ENCODE results near the gene FAM222A.

The FAM222A gene

DNA sequence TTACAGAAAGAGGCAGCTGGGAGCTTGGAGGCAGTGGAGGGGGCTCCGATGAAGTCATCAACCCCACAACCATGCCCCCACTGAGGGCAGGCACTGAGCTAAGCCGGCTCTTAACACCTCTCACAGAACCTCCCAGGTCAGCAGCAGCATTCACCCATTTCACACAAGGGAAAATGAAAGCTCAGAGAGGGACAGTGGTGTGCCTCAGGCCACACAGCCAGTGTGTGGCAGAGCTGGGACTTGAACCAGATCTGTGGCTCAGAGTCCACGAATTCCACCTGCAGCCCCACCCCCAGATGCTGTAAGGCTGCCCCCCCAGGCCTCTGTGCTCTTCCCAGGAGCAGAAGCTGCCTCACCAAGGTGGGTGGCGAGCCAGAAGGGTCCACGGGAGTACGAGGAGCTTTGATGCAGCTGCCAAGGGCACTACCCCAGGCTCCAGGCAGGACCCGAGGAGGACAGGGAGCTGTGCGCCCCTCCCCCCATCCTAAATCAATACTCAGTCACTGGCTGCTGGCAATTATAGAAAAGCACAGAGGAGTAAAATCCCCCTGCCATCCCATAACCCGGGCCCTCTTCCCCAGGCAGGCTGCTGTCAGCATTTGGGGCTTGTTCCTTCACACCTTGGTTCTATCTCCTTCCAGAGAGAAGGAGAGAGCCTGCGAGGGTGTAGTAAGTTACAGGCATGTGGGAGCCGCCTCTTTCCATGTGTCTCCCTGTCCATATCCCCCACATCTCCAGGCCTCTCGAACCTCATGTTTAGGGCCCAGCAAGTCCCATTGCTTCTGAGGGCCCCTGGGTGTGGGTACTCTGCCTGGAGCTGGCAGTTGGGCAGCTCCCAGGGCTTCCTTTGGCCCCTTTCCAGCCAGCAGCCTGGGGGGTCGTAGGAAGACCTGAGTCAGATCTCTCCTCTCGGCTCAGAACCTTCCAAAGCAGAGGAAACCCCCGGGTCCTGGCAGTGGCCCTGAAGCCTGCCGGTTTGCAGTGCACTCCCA lies 47.6 kb downstream of the FAM222A start:
- no peak for DNase-seq

DNA sequence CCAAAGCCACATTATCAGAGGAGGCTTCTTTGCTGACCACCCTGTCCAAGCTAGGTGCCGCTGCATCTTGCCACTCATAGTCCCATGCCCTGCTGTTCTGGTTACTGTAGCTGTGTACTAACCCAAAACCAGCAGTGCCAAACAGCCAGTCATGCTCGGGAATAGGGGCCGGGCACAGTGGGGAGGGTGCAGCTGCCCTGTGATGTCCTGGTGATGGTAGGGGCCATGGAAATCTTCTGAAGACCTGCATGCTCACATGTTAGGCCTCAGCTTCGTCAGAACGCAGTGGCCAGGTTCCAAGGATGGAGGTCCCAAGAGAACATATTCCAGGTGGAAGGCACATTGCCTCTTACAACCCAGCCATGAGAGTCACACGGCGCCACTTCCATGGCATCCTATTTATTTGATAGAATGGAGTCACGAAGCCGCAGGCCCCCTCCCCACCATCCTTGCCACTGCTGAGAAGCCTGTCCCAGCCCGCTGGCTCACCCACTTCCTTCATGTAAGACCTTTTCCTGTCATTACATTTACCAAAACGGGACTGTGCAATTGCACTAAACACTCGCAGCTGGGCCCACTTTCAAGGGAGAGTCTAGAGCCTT lies 48.5 kb downstream of the FAM222A start:
- DNase-seq = no peak

DNA sequence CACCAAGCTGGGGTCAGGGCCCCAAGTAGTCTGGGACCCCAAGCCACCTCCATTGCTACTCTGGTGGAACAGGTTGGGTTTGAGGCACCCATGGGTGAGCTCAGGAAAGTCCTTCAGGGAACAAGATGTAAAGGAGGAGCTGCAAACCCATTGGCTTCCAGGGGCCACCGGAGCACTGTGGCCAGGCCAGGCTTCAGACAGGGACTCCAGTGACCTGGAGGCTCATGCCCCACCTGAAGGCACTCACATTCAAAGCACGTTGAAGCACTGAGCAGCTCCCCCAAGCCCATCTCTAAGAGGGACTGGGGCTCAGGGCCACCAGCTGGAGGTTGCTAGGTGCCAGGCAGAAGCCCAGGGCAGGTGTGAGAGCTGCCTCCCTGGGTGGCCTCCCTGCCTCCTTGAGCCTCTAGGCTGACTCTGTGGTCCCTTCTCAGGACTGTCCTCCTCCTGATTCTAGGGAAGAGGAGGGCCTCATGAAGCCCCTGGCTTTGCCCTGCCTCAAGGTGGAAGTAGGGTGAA lies 49.1 kb downstream of the FAM222A start:
- no peak for DNase-seq

DNA sequence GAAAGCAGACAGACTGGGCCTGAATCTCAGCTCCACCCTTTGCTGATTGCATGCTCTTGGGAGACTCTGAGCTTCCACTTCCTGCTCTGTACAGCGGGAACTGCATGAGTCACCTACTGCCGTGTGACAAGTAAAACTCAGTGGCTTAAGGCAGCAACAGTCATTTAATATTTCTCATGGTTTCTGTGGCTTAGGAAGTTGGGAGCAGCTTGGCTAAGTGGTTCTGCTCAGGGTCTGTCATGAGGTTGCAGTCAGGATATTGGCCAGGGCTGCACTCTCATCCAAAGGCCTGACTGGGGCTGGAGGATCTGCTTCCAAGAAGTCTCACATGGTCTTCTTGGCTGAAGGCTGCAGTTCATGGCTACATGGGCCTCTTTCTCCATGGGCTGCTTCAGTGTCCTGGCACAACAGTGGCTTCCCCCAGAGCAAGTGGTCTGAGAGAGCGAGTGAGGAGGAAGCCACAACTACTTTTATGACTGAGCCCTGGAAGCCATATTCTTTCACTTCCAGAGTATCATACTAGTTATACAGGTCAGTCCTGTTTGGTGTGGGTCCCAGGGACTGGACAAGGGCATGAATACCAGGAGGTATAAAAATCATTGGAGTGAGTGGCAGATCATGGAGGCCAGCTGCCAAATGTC lies 49.7 kb downstream of the FAM222A start:
- DNase-seq = no peak

DNA sequence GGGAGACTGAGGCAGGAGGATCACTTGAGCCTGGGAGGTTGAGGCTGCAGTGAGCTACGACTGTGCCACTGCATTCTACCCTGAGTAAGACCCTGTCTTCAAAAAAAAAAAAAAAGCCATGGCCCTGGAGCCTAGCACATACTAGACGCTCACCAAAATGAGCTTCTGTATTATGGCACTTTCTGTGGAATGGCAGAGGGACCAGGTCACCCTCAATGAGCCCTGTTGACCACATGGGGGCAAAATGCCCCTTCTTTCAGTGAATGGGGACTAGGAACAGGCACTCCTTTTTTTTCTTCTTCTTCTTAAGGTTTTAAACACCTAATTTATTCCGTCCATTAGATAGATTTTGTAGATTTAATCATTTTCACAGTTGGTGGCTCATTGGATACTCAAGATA lies 50.5 kb downstream of the FAM222A start:
- DNase-seq = no peak

DNA sequence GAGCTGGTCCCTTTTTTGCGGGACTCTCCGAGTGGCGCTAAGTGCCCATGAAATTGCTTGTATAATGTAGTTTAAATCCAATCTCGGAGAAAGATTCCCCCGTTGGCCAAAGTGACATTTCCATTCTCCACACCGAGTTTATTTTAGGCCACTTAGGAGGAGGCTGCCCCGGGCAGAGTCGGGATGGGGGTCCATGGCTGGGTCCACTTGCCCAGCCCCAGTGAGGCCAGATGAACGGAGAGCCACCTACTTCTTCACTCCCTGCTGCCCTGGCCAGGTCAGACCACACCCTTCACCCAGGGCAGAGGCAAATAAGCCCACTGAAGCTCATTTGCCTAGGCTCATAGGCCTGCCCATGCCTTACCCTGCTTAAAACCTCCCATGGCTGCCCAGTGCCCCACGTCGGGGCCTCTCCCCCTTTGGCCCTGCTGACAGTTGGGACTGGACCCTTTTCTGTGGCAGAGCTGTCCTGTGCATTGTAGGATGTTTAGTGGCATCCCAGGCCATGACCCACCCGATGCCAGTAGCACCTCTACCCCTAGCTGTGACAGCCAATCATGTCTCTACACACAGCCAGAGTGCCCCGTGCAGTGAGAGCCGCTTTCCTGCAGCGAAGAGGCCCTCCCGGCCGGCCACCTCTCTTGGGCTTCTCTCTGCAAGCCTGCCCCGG lies 51.3 kb downstream of the FAM222A start:
- DNase-seq = no peak

DNA sequence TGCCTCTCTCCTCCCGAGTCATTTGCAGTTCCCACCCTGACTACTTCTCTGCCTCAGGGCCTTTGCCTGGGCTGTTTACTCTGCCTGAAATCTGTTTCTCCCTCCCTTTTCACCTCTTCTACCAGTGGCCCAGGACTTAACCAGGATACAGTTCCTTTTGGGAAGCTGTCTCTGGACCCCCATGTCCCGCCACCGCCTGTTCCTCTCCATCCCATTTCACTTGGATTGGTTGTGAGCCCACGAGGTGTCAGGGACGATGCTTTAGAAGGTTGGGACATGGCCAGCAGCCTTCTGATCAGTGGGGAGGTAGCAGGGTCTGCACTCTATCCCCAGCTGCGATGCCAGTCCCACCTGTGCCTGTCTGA lies 51.8 kb downstream of the FAM222A start:
- DNase-seq = no peak

DNA sequence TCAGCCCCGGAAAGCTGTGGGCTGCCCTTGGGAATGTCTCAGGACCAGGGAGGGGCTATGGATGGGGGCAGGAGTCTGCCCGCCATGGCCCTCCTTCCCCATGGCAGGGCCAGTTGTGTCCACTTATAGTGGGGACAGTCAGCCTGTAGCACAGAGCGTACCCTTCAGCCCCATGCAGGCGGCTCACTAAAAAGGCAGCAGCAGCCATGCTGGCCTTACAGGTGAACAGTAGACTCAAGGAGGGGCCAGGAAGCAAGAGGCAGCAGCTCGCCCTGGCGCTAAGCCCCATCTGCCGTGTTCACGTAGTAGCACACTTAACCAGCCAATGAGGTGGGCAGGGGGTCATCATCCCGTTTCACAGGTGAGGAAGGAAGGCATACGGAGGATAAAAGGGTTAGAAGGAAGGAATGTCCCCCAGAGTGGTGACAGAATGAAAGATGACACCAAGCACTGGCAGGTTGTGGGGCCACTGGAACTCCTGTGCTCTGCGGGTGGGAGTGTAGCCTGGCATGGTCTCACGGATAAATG lies 52.7 kb downstream of the FAM222A start:
- no peak for DNase-seq

DNA sequence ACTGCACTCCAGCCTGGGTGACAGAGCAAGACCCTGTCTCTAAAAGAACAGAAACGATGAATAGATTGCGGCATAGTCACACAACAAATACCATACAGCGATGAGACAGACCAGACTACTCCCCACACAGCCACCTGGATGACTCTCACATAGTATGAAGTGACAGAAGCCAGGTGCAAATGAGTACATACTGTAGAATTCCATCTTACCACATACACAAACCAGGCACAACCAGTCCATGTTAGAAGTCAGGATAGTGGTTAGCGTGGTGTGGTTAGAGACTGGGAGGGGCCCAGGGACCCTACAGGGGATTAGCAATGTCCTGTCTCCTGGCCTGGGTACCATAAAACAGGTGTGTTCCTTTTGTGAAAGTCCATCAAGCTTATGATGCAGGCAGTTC lies 53.8 kb downstream of the FAM222A start:
- DNase-seq = no peak

DNA sequence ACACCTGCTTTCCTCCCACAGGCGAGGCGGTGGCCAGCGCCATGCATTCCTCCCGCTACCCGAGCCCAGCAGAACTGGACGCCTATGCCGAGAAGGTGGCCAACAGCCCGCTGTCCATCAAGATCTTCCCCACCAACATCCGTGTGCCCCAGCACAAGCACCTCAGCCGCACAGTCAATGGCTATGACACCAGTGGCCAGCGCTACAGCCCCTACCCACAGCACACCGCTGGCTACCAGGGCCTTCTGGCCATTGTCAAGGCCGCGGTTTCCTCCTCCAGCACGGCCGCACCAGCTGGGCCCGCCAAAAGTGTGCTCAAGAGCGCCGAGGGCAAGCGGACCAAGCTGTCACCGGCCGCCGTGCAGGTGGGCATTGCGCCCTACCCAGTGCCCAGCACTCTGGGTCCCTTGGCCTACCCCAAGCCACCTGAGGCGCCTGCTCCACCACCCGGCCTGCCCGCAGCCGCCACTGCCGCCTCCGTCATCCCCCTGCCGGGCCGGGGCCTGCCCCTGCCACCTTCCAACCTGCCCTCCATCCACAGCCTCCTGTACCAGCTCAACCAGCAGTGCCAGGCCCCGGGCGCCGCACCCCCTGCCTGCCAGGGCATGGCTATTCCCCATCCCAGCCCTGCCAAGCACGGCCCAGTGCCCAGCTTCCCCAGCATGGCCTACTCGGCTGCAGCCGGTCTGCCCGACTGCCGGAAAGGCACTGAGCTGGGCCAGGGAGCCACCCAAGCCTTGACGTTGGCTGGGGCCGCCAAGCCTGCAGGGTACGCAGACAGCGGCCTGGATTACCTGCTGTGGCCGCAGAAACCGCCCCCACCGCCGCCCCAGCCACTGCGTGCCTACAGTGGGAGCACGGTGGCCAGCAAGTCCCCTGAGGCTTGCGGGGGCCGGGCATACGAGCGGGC lies 54.6 kb downstream of the FAM222A start:
- no peak for DNase-seq

DNA sequence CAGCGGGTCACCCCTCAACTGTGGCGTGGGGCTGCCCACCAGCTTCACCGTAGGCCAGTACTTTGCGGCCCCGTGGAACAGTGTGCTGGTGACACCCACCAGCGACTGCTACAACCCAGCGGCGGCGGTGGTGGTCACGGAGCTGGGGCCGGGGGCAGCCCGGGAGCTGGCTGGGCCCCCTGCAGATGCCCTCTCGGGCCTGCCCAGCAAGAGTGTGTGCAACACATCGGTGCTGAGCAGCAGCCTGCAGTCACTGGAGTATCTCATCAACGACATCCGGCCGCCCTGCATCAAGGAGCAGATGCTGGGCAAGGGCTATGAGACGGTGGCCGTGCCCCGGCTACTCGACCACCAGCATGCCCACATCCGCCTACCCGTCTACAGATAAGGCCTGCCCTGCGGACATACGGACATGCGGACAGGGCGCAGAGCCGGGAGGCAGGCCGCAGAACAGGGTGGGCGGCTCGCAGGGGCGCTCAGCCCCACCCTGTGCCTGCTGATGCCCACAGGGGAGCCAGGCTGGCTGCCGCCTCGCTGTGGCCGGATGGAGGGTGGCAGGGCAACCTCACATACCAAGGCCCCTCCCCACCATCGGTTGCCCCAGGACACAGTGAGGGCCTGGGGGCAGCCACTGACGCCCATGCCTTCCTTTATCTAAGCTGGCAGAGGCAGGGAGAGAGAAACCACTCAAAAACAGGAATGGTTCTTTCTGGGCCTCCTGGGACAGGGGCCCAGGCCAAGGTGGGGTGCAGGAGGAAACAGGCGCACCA lies 55.5 kb downstream of the FAM222A start:
- DNase-seq = no peak

DNA sequence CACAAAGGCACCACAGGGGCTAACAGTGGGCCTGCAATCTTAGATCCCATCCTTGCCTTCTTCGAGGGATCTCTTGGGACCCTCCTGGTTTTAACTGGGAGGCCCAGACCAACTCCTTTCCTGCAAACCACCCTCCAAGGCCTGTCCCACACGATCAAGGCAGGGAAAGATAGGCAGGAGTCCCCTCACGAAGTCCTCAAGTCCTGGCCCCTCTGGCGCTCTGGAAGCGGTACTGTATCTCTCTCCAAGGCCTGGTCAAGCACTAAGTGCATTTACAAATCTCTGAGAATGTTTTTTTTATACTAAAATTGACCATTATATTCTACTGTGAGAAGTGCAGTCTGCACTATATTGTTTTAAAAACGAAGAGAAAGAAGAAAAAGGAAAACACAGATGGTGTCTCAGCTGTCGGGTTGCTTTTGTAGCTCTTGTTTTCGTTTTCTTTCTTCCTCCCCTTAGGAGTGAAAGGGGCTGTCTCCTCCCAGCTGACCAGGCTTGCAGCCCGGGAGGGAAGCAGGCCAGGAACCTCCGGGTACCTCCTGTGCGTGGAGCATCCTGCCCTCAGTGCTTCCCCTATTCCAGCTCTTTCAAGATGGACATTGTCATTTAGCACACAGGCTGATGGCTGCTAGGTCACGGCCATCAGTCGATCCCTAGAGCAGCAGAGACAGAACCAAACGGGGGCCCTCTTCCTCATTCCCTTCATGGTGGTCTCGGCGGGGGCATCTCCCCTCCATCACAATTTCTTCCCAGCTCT lies 56.7 kb downstream of the FAM222A start:
- DNase-seq = no peak

DNA sequence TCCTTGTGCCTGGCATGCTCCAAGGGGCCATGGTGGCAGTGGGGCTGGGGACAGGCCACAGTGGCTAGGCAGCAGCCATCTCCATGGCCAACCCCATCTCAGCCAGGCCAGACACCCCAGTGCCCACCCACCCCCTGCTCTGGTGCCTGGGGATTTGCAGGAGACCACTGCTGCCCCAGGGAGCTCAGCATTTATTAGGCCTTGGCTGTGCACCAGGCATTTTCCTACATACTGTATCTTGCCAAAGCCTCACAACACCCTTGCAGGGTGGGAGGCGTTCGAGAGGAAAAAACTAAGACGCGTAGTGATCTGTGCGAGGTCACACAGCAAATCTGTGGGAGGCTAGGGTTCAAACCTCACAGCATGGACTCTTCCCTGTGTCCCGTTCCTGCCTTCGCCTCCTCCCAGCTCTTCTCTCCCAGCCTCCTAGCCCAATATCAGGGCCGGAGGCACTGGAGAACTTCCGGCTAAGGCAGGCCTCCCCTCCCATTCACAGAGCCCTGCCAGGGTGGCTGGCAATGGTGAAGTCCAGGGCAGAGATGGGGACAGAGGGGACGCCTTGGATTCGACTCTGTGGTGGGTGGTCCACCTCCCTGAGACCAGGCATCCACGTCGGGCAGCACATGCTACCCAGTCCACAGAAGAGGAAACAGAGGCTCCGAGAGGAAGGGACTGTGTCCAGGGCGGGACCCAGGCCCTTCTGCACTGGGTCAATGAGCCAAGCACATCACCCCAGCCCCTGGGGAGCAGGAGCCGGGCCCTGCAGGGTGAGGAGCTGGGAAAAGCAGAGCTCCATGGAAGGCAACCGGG lies 57.4 kb downstream of the FAM222A start:
- DNase-seq = no peak

DNA sequence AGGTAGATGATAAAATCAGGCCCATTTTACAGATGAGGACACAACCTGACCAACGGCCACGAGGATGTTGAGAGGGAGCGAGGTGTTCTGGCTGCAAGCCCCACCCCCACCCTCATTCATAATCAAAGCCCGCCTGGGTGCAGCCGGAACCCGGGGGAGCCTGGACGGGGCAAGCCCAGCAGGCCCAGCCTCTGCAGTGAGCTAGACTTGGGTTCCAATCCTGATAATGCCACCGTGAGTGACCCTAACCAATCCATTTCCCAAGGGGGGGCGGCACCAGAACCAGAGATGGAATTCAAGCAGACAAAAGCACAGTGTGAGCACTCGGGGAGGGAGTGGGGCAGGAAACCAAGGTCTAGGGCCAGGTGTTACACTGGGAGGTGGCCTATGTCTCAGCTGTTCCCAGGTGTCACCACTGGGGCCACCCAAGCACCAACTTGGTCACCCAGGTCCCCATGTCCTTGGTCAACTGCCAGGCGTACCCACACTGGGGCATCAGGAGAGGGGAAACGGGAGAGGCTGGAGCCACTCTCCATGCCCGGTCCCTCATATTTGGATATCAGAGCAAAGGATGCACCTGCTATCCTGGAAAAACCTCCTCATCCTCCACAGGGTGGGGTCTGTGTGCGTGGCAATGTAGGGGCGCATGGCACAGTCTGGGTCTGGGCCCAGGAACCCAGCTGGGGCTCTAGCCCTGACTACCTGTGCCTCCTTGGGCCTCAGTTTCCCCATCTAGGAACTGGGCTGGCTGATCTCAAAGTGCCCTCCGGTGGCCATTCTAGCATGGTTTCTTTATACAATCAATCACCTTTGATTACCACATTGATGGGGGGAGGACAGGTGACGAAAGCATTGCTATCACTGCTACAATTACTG lies 58.4 kb downstream of the FAM222A start:
- DNase-seq = no peak

DNA sequence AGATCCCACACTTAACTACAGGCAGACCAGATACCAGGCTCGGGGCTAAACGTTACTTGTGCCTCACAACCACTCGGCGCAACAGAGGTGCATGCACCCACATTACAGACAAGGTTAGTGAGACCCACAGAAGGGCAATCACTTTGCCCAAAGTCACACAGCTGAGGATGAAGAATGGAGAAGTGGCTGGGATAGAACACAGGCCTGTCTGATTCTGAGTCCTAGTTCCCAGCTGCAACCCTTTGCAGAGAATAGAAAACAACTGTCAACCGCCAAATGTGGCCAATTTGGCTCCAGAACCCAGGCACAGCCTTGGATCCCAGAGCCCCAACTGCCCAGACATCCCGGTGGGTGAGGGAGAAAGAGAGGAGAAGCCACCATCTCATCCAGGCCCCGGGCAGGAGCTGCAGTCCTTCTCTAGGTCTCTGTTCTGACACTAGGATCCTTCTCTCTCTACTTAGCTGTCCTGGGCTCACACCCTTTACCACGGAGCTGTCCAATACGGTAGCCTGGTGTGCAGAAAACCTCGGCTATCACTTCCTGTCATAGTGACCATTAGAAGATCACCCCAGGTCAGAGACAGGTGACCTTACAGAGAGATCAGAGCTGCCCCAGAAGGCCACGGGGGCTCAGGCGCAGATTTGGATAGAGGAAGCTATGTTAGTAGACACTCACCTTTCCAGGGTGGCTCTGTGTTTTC lies 59.1 kb downstream of the FAM222A start:
- no peak for DNase-seq

DNA sequence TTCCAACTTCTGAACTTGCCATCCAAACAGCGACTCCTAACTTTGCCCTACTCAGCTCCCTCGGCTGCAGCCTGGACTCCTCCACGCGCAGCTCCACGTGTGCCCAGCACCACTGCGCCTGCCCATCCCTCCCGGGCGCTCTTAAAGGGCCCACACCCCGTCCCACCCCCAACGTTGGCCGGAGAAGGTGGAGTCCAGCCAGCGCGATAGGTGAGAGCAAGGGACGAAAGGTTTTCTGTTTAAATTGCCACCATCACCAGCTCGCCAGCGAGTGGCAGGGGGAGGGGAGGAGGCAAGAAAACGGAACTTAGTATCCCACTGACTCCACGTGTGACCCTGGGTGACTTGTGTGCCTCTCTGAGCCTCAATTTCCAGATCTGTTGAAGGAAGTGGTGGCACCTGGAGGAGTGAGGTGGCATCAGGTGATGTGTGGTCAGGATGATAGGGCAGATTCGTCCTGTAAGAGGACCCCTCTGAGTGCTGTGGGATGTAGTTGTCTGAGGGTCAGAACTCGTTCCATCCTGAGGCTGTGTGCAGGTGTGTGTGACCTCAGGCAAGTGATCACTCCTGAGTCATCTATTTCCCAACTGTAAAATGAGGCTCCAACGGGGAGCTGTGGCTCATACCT lies 59.9 kb downstream of the FAM222A start:
- DNase-seq = no peak
